ENCODE measurements around the gene SEMA4D.

SEMA4D gene

DNA sequence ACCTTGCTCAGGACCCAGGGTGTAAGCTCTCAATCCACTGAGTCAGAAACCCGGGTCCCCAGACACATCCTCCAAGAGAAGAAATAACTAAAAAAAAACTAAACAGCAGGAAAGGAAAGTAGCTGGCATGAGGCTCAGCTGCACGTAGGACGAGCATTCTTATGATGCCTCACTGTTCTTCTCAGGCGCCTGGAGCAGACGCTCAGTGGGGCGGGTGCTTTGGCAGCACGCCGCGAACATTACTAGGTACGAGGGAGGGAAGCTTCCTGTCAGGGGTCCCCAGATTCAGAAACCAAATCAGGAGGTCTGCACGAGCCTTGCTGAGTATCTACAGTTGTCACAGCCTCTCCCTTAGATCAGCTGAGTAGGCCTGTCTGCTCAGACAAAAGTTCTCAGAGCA is 93.8 kb downstream of the SEMA4D start:
- no peak for DNase-seq

GRCh38 chr9:89402695-89403427 is 95.1 kb downstream of the SEMA4D start:
- DNase-seq: no peak

DNA sequence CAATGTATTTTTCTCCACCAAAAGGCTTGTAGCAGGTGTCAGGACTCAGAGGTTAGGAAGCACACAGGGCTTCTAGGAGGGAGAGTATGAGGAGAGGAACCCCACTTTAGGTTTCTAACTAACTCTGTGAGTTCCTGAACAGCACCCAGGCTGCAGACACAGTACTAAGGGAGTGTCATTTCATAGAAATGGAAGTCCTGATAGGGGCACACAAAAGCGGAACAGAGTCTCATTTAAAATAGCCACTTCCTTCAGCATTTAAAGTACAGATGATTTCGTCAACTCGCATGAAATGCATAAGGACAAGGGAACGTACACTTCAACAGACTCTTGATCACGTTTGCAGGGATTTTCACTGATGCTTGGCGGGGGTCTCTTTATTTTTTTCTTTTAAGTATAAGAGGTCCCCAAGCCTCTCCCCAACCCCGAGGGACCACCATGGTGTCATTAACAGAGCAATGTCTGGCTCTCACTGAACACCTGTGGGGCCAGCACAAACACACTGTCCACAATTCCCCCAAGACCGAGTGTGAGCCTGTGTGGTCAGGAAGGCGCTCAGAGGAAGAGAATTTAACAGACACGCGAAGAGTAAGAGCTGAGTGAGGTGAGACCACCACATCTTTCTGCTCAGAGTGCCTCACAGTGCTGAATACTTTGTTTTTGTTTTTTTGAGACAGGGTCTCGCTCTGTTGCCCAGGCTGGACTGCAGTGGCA is 97.4 kb downstream of the SEMA4D start:
- DNase-seq: no peak

GRCh38 chr9:89398621-89399020 is 99.3 kb downstream of the SEMA4D start:
- no peak for DNase-seq

DNA sequence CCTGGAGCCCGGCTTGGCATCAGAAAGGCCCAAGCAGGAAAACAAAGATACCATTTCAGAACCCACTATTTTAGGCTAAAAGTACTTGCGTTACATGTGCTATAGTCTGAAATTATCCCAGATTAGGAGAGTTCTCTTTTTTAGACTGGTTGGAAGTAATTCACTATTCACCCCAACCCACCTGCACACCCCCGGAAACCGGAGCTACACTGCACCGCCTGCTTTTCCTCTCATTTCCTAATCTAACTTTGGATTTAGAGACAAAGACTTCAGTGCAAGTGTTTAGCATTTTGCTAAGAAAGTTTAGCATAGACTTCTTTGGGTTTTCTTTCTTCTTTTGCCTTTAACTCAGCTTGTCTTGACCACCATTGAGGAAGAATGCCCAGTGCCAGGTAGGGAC is 100.4 kb downstream of the SEMA4D start:
- DNase-seq: no peak

GRCh38 chr9:89395931-89396710 is 101.8 kb downstream of the SEMA4D start:
- DNase-seq: no peak

GRCh38 chr9:89394412-89394811 is 103.5 kb downstream of the SEMA4D start:
- DNase-seq: no peak

DNA sequence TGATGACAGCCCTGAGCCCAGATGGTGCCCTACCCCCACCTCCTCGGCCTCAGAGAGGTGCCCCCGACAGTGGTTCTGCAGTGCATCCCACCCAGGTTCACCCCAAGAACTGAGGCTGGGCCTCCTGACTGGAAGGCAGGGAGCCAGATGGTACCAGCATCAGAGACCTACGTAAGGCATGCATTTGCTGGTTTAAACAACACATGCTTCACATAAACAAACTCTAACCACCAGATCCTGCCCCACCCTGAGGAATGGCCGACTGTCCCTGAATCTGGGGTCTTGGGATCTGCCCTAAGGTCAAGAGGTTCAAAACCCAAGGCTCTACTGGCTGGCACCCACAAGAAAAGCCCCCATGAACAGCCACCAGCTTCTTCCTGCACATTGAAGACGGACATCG is 106.3 kb downstream of the SEMA4D start:
- DNase-seq: no peak

GRCh38 chr9:89390578-89391116 is 107.3 kb downstream of the SEMA4D start:
- no peak for DNase-seq

- no peak for DNase-seq
Observed at GRCh38 chr9:89390068-89390555, 107.8 kb downstream of the SEMA4D start.

DNA sequence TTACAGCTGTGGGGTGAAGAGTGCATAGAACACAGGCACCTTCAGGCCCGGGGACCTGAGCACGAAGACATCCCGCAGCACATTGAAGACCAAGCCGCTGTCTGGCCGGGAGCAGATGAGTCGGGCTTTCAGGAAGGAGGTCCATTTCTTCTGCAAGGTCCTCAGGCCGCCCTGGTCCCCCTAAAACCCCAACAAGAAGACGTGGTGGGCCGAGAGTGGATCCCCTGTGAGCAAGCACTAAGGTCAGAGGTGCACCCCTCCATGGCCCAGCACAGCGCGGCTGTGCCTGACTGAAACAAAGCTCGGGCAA is 109.1 kb downstream of the SEMA4D start:
- no peak for DNase-seq

DNA sequence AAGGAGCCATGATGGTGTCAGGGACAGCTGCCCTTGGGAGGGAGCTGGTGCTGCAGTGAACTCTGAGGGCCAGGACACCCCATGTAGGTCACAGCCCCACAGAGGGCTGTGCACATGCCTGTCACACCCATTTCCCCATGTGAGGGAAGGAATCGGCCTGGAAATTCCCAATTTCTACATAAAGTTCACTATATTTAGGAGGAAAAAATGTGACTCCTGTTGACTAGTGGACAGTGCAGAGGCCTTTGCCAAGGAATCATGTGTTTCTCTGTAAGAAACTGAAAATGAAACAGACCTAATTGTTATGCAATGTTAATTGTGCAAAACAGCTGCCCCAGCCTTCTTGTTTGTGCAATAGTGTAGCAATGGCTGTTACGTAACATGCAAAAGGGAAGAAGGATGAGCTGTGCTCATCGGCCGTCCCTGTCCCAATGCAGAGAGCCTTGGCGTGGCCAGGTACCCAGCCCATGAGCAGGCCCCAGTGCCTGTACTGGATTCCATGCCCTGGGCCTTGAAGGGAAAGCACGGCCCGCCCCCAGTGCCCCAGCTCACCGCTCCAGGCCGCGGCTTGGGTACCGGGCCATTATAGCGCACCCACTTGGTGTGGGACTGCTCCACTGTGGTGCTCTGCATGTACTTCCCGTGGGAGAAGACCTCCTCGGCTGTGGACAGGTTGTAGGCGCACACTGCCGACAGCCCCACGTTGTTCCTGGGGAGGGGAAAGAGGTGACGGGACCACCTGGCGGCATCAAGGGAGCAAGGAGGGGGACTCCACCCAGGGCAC is 109.6 kb downstream of the SEMA4D start:
- DNase-seq: no peak

DNA sequence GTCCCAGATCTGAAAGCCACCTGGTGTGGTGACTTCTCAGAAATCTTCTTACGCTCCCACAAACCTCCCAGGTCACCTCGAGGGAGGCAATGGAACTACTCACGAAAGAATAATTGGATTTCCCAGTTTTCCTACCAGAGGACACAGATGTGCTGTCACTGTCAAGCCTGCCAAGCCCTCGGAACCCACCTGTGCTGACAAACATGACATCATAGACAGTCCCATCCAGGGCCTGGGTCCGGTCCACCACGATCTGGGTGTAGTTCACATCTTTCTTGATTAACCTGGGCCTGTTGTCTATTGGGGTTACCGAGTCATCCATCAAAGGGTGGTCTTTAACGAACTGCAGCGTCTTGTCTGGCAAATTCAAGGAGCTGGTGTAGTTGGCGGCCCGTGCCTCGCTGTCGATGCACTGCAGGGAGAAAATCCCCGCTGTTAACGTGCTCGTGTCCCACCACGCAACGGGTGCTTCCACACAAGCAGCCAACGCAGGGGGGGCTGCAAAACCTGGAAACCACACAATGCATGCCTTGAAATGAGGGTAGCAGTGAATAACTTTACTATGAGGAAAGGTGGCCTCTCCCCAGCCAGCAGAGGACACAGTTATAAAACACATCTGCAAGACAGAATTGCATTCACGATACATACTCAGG is 110.6 kb downstream of the SEMA4D start:
- no peak for DNase-seq

DNA sequence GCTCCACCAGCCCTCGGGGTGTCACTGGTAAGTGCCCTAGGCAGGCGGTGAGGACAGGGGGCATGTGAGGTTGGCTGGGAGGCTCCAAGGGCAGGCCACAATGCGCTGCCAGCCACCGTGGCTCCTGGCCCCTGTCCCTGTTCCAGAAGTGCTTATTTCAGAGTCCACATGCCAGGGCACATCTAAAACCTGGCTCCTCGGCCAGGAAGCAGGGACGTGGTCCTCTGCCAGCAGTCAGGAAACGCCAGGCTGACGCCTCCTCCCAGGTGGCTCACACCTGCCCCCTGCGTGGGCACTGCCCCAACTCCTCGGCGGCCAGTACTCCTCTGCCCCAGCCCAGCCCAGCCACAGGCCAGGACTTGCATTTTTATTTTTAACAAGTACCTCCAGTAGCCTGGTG is 111.1 kb downstream of the SEMA4D start:
- no peak for DNase-seq

GRCh38 chr9:89386206-89386605 is 111.7 kb downstream of the SEMA4D start:
- DNase-seq: no peak

DNA sequence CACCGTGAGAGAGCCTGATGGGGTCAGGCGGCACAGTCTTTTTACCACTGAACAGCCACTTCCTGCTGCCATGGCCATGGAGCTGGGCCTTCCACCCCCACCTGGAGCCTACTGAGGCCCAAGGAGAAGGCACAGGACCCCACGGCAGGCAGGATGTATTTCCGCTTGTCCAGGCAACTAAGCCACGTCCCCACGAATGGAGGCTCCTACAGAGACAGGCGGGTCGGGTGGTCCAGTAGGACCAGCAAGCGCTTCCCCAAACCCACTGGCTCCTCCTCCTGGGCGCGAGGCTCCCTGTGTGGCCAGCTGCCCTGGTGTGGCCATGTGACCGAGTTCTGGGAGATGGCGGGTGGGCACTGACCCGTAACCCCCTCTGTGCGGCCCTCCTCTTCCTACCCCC is 113.1 kb downstream of the SEMA4D start:
- no peak for DNase-seq

- DNase-seq: no peak
Observed at GRCh38 chr9:89383721-89384300, 114.1 kb downstream of the SEMA4D start.

- DNase-seq: no peak
Observed at GRCh38 chr9:89383030-89383720, 114.7 kb downstream of the SEMA4D start.

DNA sequence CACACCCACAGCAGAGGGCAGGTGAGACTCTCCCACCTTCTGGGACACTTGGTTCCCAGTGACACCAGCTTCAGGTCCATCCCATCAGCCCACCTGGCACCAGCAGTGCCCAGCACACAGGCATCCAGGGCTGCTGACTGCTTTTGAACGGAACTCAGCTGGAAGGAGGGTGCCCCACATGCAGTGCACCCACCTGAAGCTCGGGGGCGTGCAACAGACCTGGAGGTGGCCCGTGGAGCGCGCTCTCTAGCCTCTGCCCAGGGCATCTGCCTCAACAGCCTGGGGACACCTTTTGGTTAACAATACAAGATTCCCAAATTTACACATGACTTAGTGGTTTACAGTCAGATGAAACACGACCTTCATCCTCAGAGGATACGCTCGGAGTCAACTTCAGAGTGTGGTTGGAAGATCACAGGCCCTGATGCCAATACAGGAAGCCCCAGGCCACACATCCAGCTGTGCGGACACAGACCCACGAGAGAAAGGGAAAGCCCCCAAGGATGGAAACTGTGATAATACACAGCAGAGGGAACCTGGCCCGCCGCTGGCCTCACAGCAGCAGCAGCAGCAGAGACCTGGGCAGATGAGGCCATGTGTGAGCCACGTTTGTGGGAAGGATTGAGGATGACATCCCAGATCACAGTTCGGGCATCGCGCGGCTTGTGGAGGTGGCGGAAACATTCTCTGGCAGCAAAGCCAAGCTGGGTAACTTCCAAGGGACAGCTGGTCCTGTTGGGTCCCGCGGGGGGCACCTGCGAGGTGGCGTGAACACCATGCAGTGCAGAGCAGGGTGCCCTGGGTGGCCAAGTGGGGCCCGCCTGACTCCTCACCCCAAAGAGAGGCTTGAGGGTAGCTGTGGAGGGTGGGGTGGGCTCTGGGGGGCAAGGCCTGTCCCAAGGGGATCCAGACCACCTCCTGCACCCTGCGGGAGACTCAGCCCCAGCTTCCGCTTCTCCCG is 115.6 kb downstream of the SEMA4D start:
- no peak for DNase-seq

DNA sequence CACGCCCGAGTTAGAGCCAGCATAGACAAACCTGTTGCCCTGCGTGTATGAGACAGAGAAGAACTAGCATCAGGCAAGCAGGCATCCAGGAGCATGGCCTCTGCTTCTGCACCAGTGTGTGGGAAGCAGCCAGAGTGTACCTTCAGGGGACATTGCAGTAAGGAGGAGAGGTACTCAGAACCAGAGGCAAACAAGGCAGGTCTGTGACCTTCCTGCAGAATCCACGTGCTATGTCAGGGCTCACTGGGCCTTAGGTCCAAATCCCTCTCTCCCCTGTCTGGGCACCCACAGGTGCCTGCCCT is 116.7 kb downstream of the SEMA4D start:
- no peak for DNase-seq

Data from NCI-H146 (cell line).